ENCODE measurements around the gene PCNT. TPM values are rescaled to one million over a fixed set of nuclear protein-coding genes. Genes with fewer than 3 reads are reported as not detected.
A peak's percentile ranks its signal among the peaks of the same experiment; 100 is the strongest.

The PCNT gene, protein sequence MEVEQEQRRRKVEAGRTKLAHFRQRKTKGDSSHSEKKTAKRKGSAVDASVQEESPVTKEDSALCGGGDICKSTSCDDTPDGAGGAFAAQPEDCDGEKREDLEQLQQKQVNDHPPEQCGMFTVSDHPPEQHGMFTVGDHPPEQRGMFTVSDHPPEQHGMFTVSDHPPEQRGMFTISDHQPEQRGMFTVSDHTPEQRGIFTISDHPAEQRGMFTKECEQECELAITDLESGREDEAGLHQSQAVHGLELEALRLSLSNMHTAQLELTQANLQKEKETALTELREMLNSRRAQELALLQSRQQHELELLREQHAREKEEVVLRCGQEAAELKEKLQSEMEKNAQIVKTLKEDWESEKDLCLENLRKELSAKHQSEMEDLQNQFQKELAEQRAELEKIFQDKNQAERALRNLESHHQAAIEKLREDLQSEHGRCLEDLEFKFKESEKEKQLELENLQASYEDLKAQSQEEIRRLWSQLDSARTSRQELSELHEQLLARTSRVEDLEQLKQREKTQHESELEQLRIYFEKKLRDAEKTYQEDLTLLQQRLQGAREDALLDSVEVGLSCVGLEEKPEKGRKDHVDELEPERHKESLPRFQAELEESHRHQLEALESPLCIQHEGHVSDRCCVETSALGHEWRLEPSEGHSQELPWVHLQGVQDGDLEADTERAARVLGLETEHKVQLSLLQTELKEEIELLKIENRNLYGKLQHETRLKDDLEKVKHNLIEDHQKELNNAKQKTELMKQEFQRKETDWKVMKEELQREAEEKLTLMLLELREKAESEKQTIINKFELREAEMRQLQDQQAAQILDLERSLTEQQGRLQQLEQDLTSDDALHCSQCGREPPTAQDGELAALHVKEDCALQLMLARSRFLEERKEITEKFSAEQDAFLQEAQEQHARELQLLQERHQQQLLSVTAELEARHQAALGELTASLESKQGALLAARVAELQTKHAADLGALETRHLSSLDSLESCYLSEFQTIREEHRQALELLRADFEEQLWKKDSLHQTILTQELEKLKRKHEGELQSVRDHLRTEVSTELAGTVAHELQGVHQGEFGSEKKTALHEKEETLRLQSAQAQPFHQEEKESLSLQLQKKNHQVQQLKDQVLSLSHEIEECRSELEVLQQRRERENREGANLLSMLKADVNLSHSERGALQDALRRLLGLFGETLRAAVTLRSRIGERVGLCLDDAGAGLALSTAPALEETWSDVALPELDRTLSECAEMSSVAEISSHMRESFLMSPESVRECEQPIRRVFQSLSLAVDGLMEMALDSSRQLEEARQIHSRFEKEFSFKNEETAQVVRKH (N-terminal part only)
- total RNA-seq: 10 to 100 TPM; 52.8 to 63.4 TPM

DNA sequence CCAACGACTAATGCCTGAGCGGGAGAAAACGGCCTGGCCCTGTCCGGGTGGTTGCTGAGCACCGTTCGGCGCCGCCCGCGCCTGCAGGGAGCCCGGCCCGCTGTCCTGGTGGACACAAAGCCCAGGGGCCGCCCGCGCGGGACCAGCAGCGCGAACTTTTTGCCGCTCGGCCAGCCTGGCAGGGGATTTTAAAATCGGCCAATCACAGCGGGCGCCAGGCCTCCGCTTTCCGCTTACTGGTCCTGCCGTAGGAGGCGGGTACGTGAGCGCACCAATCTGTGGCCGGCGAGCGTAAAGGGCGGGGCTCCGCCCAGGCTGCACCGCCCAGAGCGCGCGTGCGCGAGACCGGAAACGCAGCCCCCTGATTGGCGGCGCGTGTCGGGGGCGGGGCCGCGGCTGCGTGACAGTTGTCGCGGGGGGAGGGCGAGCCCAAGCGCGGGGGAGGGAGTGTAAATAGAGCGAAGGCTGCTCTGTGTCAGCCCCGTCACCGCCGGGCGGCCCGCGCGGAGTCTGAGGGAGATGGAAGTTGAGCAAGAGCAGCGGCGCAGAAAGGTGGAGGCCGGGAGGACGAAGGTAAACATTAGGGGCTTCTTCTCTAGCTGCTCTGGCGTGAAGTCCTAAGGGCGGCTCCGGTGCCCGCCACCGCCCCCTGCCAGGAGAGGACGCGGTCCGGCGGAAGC is at the start of gene PCNT, which contains the start of gene C21orf58:
Gene PCNT (plus strand): TSS at position 447 of the 680 bp plus-strand sequence. CDS start 73 bp downstream, at position 520.
Gene C21orf58 (minus strand): TSS at position 161 of the 680 bp plus-strand sequence. CDS start 1,132 bp downstream, outside the sequence.
- Mint-ChIP-seq H3K36me3 (peaks cover 35 to 37% of the 10 kb centered on the region in 2 donors), H3K27ac (peak within 1 kb of the TSS; percentile 96 to 98), H3K9me3 (no peaks in the 10 kb centered on the region)
- DNase-seq (ENCODE audit: low spot score in 2 of 2): peak; percentile 98 to 99
- peak; percentile 87 for ATAC-seq

- H3K9me3 Mint-ChIP-seq: no peaks in the 10 kb centered on the region
- peaks cover 17% of the 10 kb centered on the region in 2 donors for H3K36me3 Mint-ChIP-seq
- ATAC-seq (no peak), DNase-seq (ENCODE audit: low spot score in 2 of 2) (no peak)
- peak overlapping the region in 1 of 2 donors; percentile 44 for H3K27ac Mint-ChIP-seq
Measured at GRCh38 chr21:46274797-46275390, 49.1 kb upstream of the PCNT start.

- ATAC-seq: no peak
- Mint-ChIP-seq H3K9me3 (no peaks in the 10 kb centered on the region), H3K27ac (peak overlapping the region in 1 of 2 donors; percentile 66), H3K36me3 (peaks cover 20 to 26% of the 10 kb centered on the region in 2 donors)
- no peak for DNase-seq (ENCODE audit: low spot score in 2 of 2)
Measured at GRCh38 chr21:46284077-46284644, 39.8 kb upstream of the PCNT start.

- Mint-ChIP-seq H3K36me3 (peaks cover 20 to 26% of the 10 kb centered on the region in 2 donors), H3K27ac (peak overlapping the region in 1 of 2 donors; percentile 86), H3K9me3 (no peaks in the 10 kb centered on the region)
- no peak for ATAC-seq
- DNase-seq (ENCODE audit: low spot score in 2 of 2): no peak
Measured at GRCh38 chr21:46284733-46285132, 39.2 kb upstream of the PCNT start.

DNA sequence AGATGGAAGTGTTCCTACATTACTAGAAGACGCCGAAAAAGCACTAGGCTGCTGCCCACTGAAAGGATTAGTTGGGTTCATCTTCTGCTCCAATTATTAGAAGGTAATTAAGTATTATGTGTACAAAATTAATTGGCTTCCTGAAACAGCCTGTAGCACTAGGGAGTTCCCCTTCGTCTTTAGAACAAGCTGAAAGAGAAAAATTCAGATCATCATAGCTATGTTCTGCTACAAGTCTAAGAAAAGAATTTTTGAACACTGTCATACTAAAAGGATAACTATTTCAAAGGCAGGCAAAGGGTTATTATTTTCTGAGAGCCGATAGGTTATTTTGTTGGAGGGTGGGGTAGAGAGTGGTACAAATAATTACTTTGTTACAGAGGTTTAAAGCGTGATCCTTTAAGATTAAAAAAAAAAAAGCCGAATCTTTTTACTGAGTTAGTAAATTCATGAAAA is 38.7 kb upstream of the PCNT start, which contains the start of gene MCM3AP:
Gene MCM3AP (minus strand): TSS at position 406 of the 456 bp plus-strand sequence. CDS start 325 bp downstream, at position 81.
- Mint-ChIP-seq H3K9me3 (no peaks in the 10 kb centered on the region), H3K36me3 (peaks cover 20 to 26% of the 10 kb centered on the region in 2 donors), H3K27ac (peak within 1 kb of the TSS; percentile 86 to 99)
- ATAC-seq (no peak), DNase-seq (ENCODE audit: low spot score in 2 of 2) (no peak)

DNA sequence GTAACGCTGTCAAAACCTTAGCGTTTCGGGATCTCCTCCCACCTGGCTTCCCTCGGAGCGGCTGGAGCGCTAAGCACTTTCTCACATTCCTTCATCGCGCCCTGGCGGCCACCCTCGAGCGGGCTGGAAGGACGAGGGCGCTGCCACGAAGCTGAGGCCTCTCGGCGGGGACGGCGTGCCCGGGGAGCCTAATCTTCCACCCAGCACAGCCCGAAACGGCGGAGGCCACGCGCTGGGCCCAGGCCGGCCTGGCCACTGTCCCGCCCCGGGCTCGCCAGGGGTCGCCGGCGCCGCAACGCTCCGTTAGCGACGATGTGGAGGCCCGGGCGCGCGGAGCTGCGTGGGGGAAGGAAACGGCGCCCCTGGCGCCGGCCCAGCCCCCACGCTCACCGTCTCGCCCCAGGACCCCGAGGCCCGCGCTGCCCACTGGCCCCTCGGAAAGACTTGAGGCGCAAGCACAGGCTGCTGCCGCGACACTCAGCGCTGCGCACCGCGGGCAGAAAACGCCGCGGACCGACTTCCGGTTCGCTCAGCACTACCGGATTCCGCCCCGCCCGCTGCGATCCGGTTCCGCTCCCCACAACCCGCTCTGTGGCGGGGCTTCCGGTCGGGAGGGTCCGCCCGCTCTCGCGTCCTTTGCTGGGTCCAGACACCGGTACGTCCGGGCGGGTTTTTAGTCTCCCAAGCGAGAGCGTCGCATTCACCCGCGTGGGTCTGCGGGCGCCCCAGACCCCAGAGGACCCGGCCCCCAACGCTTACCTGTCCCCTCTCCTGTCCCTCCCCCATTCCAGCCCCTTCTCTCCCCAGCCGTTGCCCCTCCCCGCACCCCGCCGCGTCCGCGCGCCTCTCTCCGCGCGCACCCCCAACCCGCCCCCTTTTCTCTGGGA is 38.0 kb upstream of the PCNT start, which contains the start of gene YBEY:
Gene YBEY (plus strand): TSS at position 582 of the 887 bp plus-strand sequence. CDS start 572 bp downstream, outside the sequence.
- ATAC-seq: peak; percentile 92 to 97
- H3K27ac Mint-ChIP-seq: peak within 1 kb of the TSS; percentile 86 to 99
- DNase-seq (ENCODE audit: low spot score in 2 of 2): peak; percentile 87 to 89
- H3K9me3 Mint-ChIP-seq: no peaks in the 10 kb centered on the region
- H3K36me3 Mint-ChIP-seq: peaks cover 20 to 26% of the 10 kb centered on the region in 2 donors

GRCh38 chr21:46286648-46287002 is 37.3 kb upstream of the PCNT start:
- ATAC-seq (peak; percentile 24 to 28), DNase-seq (ENCODE audit: low spot score in 2 of 2) (no peak)
- Mint-ChIP-seq H3K9me3 (no peaks in the 10 kb centered on the region), H3K27ac (peak overlapping the region; percentile 86 to 99), H3K36me3 (peaks cover 25 to 26% of the 10 kb centered on the region in 2 donors)

DNA sequence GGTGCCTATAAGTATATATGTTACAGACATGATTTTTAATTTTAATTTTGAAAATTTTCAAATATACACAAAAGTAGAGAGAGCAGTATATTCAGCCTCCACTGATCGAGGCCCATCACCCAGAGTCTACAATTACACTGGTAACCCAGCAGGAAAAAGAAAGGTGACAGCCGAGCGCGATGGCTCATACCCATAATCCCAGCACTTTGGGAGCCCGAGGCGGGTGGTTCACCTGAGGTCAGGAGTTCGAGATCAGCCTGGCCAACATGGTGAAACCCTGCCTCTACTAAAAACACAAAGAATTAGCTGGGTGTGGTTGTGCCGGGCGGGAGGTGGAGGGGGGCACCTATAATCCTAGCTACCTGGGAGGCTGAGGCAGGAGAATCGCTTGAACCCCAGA is 36.4 kb upstream of the PCNT start:
- Mint-ChIP-seq H3K9me3 (no peaks in the 10 kb centered on the region), H3K27ac (peak overlapping the region in 1 of 2 donors; percentile 86), H3K36me3 (peaks cover 26 to 28% of the 10 kb centered on the region in 2 donors)
- no peak for DNase-seq (ENCODE audit: low spot score in 2 of 2)
- ATAC-seq: no peak

GRCh38 chr21:46289655-46290179 is 34.2 kb upstream of the PCNT start:
- ATAC-seq (no peak), DNase-seq (ENCODE audit: low spot score in 2 of 2) (no peak)
- peaks cover 19 to 20% of the 10 kb centered on the region in 2 donors for H3K36me3 Mint-ChIP-seq
- no peaks in the 10 kb centered on the region for H3K9me3 Mint-ChIP-seq
- H3K27ac Mint-ChIP-seq: no peak overlapping the region

- Mint-ChIP-seq H3K27ac (no peak overlapping the region), H3K9me3 (no peaks in the 10 kb centered on the region), H3K36me3 (peaks cover 6 to 16% of the 10 kb centered on the region in 2 donors)
- DNase-seq (ENCODE audit: low spot score in 2 of 2) (no peak), ATAC-seq (no peak)
Measured at GRCh38 chr21:46291561-46291960, 32.4 kb upstream of the PCNT start.

GRCh38 chr21:46294647-46295176 is 29.2 kb upstream of the PCNT start:
- peaks cover 6 to 23% of the 10 kb centered on the region in 2 donors for H3K36me3 Mint-ChIP-seq
- no peak for DNase-seq (ENCODE audit: low spot score in 2 of 2)
- H3K27ac Mint-ChIP-seq: no peak overlapping the region
- no peaks in the 10 kb centered on the region for H3K9me3 Mint-ChIP-seq
- no peak for ATAC-seq

DNA sequence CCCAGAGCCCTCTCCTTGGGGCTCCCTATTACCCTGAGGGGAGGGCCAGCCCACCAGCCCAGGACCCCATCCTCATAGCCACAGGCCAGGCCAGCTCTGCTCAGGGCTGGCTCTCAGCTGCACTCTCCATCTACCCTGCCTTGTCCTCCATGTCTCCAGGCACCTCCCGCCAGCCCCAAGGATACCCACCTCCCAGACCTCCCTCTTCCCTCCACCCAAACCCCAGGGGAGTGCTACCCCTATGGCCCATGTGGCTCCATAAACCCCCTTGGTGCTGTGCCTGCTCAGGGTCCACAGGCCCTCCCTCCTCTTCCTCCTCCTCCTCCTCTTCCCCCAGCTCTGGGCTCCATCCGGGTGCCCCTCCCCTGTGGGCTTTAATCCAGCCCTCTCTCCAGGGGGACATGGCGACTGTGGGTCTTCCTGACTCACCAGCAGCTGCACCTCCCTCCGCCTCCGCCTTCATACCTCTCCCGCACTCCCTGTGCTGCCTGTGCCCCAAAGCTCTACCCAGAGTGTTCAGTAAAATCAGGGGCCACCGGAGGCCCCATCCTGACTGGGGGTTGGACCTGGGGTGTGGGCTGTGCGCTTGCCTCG is 28.7 kb upstream of the PCNT start:
- Mint-ChIP-seq H3K36me3 (peaks cover 7 to 29% of the 10 kb centered on the region in 2 donors), H3K9me3 (no peaks in the 10 kb centered on the region), H3K27ac (no peak overlapping the region)
- no peak for DNase-seq (ENCODE audit: low spot score in 2 of 2)
- peak in 1 of 2 donors; percentile 37 for ATAC-seq
